Activated B cell treated with CpG ODN at 0.5 μM for 24 hours (primary cell): ENCODE results near the gene ARMCX5. TPM values are rescaled to one million over a fixed set of nuclear protein-coding genes. Genes with fewer than 3 reads are reported as not detected.

Experiments used
- ATAC-seq: fragments of 200-7000 bp; cut with Tn5 transposase; one replicate; pipeline ENCODE4 v1.10.0; 2021; ENCODE audit warnings: low read depth, mild to moderate bottlenecking, moderate library complexity
- CTCF ChIA-PET: fragments of 350-600 bp; sonication (Branson Sonifier 250); formaldehyde crosslinking; loops from one replicate; lab custom pipeline; 2021; ENCODE audit warnings: antibody characterized with exemption; lab: Charles Lee
- POLR2A ChIA-PET: fragments of 350-600 bp; sonication (Branson Sonifier 250); formaldehyde crosslinking; loops from one replicate; lab custom pipeline; 2021; ENCODE audit warnings: antibody characterized with exemption; lab: Charles Lee
- DNase-seq: peaks from one replicate; pipeline ENCODE4 v3.0.0; 2022
- H3K27ac Mint-ChIP-seq: one replicate; pipeline ENCODE4 v1.8.0; 2020; ENCODE audit warnings: mixed read lengths
- H3K27me3 Mint-ChIP-seq: one replicate; pipeline ENCODE4 v1.8.0; 2021; ENCODE audit warnings: mixed read lengths
- H3K36me3 Mint-ChIP-seq: one replicate; pipeline ENCODE4 v1.8.0; 2021; ENCODE audit warnings: low read depth, mixed read lengths
- H3K4me1 Mint-ChIP-seq: one replicate; pipeline ENCODE4 v1.8.0; 2021; ENCODE audit warnings: mixed read lengths
- H3K4me3 Mint-ChIP-seq: one replicate; pipeline ENCODE4 v1.8.0; 2020; ENCODE audit warnings: mild to moderate bottlenecking, mixed read lengths
- H3K9me3 Mint-ChIP-seq: one replicate; pipeline ENCODE4 v1.8.0; 2020; ENCODE audit warnings: mixed read lengths
- intact Hi-C: fragments of 100-400 bp; cut with micrococcal nuclease; formaldehyde crosslinking; loops from one replicate; pipeline ENCODE4 v1.15.1; 2024
- total RNA-seq: library from RNA; stranded (reverse); gene quantifications from 2 replicates; pipeline ENCODE4 v1.2.3, GENCODE V29; 2022
- TF ChIP-seq, protein P1 (sequence below): fragments of 200-600 bp; IDR thresholded peaks from one replicate; pipeline ENCODE4 v1.8.0; 2022; ENCODE audit warnings: antibody characterized with exemption, mild to moderate bottlenecking

The ARMCX5 gene
- total RNA-seq, 1 donor from 2014 or later, result 12.4 TPM

DNA sequence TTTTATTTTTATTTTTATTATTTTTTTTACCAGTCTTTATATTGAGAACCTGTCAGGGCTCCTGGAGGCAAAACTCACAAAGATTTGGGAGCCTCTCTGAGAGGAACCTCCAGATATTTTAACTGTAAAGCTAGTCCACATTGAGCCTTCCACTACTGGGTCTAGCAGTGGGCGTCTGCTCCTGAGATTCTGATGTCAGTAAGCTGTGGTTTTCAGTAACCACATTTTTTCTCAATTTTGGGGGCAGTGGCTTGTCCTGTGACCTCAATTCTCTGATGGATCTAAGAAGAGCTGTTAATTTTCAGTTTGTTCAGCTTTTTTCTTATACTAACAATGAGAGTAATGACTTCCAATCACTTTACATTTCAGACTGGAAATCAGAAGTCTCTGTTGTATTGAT lies 28.3 kb downstream of the ARMCX5 start:
- POLR2A ChIA-PET, result no interaction called here
- Mint-ChIP-seq H3K27ac (no peak overlapping the region), H3K4me3 (no peak overlapping the region), H3K9me3 (no peaks in the 10 kb centered on the region), H3K36me3 (peaks cover 8% of the 10 kb centered on the region), H3K4me1 (peaks cover 3% of the 10 kb centered on the region), H3K27me3 (no peaks in the 10 kb centered on the region)
- ATAC-seq (no peak), DNase-seq (no peak)
- TF ChIP-seq, protein P1, sequence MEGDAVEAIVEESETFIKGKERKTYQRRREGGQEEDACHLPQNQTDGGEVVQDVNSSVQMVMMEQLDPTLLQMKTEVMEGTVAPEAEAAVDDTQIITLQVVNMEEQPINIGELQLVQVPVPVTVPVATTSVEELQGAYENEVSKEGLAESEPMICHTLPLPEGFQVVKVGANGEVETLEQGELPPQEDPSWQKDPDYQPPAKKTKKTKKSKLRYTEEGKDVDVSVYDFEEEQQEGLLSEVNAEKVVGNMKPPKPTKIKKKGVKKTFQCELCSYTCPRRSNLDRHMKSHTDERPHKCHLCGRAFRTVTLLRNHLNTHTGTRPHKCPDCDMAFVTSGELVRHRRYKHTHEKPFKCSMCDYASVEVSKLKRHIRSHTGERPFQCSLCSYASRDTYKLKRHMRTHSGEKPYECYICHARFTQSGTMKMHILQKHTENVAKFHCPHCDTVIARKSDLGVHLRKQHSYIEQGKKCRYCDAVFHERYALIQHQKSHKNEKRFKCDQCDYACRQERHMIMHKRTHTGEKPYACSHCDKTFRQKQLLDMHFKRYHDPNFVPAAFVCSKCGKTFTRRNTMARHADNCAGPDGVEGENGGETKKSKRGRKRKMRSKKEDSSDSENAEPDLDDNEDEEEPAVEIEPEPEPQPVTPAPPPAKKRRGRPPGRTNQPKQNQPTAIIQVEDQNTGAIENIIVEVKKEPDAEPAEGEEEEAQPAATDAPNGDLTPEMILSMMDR, result no peak
- intact Hi-C loops, result no loop called here
- CTCF ChIA-PET, result no interaction called here

DNA sequence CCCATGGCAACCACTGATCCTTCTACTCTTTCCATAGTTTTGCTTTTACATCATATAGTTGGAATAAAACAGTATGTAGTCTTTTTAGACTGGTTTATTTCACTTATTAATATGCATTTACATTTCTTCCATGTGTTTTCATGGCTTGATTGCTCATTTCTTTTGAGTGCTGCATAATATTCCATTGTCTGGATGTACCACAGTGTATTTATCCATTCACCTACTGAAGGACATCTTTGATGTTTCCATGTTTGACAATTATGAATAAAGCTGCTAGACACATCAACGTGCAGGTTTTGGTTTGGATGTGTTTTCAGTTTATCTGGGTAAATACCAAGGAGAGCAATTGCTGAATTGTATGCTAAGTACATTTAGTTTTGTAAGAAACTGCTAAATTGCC lies 38.2 kb downstream of the ARMCX5 start:
- Mint-ChIP-seq H3K27me3 (no peaks in the 10 kb centered on the region), H3K9me3 (peaks cover 3% of the 10 kb centered on the region), H3K4me3 (no peak overlapping the region), H3K4me1 (no peaks in the 10 kb centered on the region), H3K36me3 (peaks cover 15% of the 10 kb centered on the region), H3K27ac (no peak overlapping the region)
- intact Hi-C loops, result no loop called here
- TF ChIP-seq, protein P1, result no peak
- DNase-seq (no peak), ATAC-seq (no peak)
- POLR2A ChIA-PET, result no interaction called here
- CTCF ChIA-PET, result no interaction called here

DNA sequence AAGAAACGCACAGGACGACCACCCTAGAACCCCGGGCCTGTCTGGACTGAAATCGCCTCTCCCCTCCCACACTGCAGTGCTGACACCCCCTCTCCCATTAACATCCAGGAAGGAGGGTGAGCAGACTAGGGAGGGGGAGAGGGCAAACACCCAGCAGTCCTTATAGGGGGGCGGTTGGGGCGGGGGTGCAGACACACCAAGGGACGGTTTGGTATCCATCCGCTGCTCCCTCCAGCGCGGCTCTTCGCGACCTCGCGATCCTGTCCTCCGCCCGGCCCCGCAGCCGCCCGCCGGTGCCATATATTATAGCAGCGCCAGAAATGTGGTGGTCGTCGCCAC lies 51.6 kb downstream of the ARMCX5 start:
- ChIA-PET CTCF (no interaction called here), POLR2A (no interaction called here)
- DNase-seq, result no peak
- intact Hi-C loops, result loop anchor here (5.0 kb wide), 2 partner anchors 211 to 1244 kb away; partner anchors contain the start of genes GLA and HNRNPH2
- H3K4me1 Mint-ChIP-seq, result peaks cover 15% of the 10 kb centered on the region
- H3K4me3 Mint-ChIP-seq, result peak overlapping the region; percentile 95
- TF ChIP-seq, protein P1, result no peak
- ATAC-seq, result peak; percentile 22
- H3K27me3 Mint-ChIP-seq, result no peaks in the 10 kb centered on the region
- H3K9me3 Mint-ChIP-seq, result no peaks in the 10 kb centered on the region
- peaks cover 4% of the 10 kb centered on the region for H3K36me3 Mint-ChIP-seq
- H3K27ac Mint-ChIP-seq, result no peak overlapping the region

DNA sequence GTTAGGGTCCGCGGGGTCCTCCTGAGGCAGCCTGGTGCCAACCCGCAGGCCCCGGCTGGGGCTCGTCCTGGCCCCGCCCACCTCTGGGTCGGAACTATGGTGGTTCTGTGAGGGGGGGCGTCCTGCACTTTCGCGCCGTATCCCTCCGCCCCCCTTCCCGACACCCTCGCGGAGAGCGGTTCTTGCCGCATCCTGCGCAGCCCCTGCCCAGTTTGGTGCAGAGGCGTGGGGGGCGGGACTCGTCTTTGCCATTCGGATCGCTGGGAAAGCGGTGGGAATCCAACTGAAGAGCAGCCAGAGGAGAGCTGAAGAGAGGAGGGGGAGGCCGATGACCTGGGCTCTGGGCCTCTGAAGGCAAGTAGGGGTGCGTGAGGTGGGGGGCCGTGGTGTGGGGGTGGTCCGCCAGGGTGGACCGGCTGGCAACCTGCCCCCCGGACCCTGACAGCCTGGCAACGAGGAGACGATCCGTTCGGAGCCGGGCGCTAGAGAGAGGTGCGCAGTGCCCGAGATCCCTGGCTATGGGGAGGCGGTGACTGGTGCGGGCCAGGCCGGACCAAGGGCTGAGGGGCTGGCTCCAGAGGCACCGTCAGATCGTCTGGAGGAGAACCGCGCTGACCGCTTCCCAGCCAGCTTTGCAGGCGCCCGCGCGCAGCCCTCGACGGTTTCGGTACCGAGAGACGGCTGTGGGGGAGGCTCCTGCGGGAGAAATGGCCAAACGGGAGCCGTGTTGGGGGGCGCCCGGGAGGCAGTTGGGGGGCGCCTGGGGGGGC lies 52.1 kb downstream of the ARMCX5 start, which contains the start of gene GPRASP1:
Gene GPRASP1 (plus strand): TSS at position 242 of the 770 bp plus-strand sequence. CDS start 2,431 bp downstream, outside the sequence.
- ChIA-PET CTCF (no interaction called here), POLR2A (interaction anchor here (0.6 to 0.8 kb wide), 2 partner anchors 9 to 117 kb away, joined by 3 to 13 read pairs; no protein-coding TSS in a partner anchor)
- DNase-seq (peak; percentile 44), ATAC-seq (peak; percentile 73)
- Mint-ChIP-seq H3K4me1 (peaks cover 15% of the 10 kb centered on the region), H3K36me3 (peaks cover 6% of the 10 kb centered on the region), H3K4me3 (peak within 1 kb of the TSS; percentile 95), H3K27me3 (no peaks in the 10 kb centered on the region), H3K27ac (peak within 1 kb of the TSS; percentile 86), H3K9me3 (no peaks in the 10 kb centered on the region)
- intact Hi-C loops, result loop anchor here (1.0 to 5.0 kb wide), 3 partner anchors 52 to 1244 kb away; partner anchors contain the start of genes ARMCX5, GLA and HNRNPH2
- TF ChIP-seq, protein P1, result no peak

DNA sequence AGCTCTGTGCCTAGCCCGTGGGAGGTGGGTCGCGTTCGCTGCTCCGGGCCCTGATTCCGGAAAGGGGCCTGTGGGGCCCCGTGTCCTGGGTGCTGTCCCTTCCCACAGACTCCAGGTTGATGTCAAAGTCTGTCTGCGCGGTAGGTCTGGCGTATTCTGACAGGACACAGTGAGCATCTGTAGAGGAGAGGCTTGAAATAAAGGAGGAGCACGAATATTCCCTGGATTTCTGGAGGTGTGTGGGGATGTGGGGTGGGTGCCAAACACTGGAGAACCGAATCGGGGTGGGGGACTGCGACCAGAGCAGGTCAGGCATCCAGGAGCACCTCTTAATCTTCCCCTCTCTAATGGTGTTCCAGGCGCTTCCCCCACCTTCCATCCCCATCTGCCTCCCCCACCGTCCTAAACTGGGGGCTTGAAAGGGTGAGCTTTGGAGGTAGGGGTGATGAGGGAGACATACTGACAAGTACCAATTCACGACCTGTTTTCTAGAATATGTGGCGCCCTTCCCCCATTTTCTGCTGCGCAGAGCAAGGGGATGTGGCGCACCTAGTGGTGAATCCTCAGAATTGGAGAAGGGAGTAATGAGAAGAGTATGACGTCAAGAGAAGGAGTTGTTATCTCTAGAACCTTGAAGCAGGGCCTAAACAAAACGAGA lies 52.8 kb downstream of the ARMCX5 start:
- H3K4me3 Mint-ChIP-seq, result peak overlapping the region; percentile 95
- DNase-seq (no peak), ATAC-seq (peak; percentile 63)
- CTCF ChIA-PET, result no interaction called here
- H3K27me3 Mint-ChIP-seq, result no peaks in the 10 kb centered on the region
- intact Hi-C loops, result loop anchor here (1.0 to 5.0 kb wide), 3 partner anchors 53 to 1245 kb away; partner anchors contain the start of genes ARMCX5, GLA and HNRNPH2
- H3K27ac Mint-ChIP-seq, result peak overlapping the region; percentile 68
- TF ChIP-seq, protein P1, result no peak
- POLR2A ChIA-PET, result interaction anchor here (0.8 kb wide), 1 partner anchor 8 kb away, joined by 3 read pairs; no protein-coding TSS in a partner anchor
- no peaks in the 10 kb centered on the region for H3K9me3 Mint-ChIP-seq
- peaks cover 6% of the 10 kb centered on the region for H3K36me3 Mint-ChIP-seq
- peaks cover 15% of the 10 kb centered on the region for H3K4me1 Mint-ChIP-seq
